ENCODE data around the gene CEACAM20. TPM values are rescaled to one million over a fixed set of nuclear protein-coding genes. Genes with fewer than 3 reads are reported as not detected.
"Not testable (repeated sequence)": the region's sequence is repeated elsewhere in the genome, so short reads cannot be mapped to it uniquely, and the experiment has no call there.

Gene CEACAM20
- total RNA-seq = not detected
- long read RNA-seq = 0 reads

DNA sequence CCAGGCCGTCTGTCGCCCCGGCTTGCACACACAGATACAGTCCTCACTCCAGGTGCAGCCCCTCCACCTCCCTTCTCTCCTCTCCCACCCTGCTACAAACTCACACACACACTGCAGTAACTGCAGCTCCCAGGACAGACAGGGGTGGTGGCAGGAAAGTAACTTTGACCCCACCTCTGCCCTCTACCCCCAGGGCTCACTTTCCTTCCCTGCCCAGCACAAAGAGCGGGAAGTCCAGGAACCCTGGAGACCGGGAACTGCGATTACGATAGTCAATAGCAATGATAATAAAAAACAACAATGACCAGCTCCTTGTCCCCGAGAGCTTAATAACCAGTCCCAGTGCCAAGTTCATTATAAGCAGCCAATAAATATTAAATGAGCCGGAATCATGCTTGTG, at the start of gene CEACAM20:
Gene CEACAM20, minus strand, starts transcription at position 140 of the 400 bp plus-strand sequence. CDS start 166 bp downstream, outside the sequence.
- ATAC-seq (ENCODE audit: poor library complexity) (no peak), DNase-seq (no peak)
- intact Hi-C loops (cut with DNase I) = no loop called here

DNA sequence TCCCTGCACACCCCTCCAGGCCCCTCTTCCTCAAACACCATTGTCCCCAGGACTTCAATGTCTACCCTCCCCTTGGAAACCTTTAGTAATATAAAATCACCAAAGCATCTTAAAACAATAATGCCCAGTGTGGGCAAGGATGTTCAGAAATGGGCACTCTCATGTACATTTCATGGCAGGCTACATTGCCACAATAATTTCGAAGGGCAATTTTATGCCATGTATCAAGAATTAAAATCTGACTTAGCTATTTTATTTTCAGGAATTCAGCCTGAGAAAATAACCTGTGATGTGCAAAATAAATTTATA, 48.0 kb upstream of the CEACAM20 start:
- ATAC-seq (ENCODE audit: poor library complexity) = no peak
- no peak for DNase-seq
- intact Hi-C loops (cut with DNase I) = no loop called here

DNA sequence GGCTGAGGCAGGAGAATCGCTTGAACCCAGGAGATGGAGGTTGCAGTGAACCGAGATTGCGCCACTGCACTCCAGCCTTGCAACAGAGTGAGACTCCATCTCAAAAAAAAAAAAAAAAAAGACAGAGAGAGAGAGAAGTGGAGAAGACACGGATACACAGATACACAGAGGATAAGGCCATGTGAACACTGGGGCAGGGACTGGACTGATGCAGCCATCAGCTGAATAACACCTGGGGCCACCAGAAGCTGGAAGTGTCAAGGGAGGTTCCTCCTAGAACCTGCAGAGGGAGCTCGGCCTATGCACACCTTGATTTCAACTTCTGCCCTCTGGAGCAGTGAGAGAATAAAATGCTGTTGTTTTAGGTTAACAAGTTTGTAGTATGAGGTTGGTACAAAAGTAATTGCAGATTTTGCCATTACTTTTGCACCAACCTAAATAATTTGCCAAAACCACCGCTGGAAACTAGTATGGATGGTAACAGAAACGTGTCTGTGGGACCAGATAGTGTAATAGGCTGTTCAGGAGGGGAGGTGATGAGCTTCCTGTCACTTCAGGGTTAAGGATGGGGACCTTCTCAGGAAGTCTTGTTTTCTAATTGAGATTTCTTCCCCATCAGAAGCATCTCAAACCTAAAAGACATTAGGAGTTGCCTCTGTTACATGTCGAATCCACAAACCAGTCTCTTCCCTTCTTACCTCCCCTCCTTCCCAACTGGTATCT, 47.5 kb upstream of the CEACAM20 start:
- ATAC-seq (ENCODE audit: poor library complexity) = peak; percentile 64
- intact Hi-C loops (cut with DNase I) = no loop called here

DNA sequence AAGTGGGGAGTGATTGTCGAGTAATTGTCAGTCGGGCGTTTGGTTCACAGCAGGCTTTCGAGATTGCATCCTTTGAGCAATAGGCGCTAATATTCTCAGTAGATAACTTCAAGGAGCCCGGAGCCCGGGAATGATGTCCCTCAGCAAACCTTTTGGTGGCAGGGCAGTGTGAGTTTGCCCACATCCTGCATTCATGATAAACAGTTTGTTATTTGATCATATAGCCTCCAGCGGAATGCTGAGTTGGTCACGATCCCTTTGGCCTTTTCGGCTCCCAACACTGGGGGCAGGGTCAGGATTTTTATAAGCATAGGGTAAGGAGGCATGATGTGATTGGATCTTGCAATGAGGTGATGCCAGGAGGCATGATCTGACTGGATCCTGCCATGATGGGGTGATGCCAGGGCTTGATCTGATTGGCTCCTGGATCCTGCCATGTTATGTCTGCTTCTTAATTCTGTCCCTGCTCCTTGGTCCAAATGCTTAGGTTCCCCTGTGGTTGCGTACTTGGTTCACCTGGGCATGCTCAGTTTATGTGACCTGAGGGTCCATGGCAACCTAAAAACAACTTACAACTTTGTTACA, 45.7 kb upstream of the CEACAM20 start:
- intact Hi-C loops (cut with DNase I) = no loop called here
- no peak for DNase-seq

More for the DNA sequence above, 47.5 kb upstream of the CEACAM20 start:
- no peak for DNase-seq

DNA sequence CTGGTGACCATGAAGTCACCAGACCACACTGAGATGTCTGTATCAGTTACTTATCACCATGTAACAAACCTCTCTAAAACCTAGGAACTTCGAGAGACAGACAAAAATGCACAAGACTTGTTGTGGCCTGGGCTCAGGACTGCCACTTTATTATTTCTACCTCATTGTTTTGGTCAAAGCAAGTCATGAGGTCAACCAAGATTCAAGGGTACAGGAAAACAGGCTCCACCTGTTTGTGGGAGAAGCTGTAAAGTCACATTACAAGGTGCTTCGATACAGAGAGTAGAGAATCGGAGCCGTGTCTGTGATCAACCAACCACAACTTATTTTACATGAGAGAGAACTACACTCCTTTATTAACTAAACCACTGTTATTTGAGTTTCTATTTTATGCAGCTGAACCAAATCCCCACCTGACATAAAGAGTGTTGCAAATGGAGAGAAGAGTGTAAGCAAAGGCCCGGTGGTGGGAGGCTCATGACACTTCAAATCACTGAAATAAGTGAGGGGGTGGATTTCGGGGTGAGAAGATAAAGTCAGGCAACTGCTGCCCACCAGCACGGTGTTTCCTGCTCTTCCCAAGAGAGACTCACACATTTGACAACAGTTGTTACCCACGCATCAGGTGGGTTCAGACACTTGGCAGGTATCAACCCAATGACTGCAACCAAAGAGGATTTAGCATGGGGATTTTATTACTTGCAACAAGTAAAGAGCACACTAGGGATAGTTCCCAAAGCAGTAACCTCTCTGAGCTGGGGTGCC, 44.9 kb upstream of the CEACAM20 start:
- DNase-seq (no peak), ATAC-seq (ENCODE audit: poor library complexity) (no peak)
- intact Hi-C loops (cut with DNase I) = loop anchor here (5.0 kb wide), 1 partner anchor 83 kb away; no protein-coding TSS in a partner anchor

More for the DNA sequence above, 45.7 kb upstream of the CEACAM20 start:
- no peak for ATAC-seq (ENCODE audit: poor library complexity)

DNA sequence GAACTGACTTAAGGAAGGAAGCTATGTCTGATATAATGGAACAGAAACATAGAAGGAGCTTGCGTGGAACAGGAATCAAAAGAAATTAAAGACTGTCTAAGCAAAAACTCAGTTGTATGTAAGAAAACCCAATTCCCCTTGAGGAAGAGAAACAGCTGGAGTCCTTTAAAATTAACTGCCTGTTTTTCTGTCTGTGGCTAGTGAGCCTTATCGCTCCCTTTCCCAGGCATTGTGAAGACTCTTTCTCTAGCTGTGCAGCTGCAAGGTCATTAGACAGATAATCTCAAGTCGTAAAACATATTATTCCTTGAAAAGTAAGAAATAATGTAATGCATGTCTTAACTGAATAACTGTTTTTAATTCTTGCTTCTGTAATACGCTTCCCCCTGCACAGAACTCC, 44.2 kb upstream of the CEACAM20 start:
- no peak for ATAC-seq (ENCODE audit: poor library complexity)
- no peak for DNase-seq
- intact Hi-C loops (cut with DNase I) = loop anchor here (5.0 kb wide), 1 partner anchor 84 kb away; no protein-coding TSS in a partner anchor

DNA sequence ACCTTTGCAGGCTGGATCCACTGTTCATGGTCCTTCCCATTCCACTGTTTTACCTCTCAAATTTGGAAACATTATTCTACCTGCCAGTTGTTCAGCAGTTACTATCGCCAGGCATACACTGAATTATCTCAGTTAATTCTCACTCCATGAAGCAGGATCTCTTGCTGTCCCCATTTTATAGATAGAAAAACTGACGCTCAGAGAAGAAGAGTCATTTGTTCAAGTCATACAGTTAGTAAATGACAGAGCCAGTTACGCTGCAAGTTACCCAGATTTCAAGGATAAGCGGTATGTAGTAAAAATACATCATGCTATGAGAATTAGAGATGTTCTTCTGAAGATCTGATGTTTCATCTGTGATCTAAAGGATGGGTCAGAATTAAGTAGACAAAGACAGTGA, 43.7 kb upstream of the CEACAM20 start:
- intact Hi-C loops (cut with DNase I) = loop anchor here (5.0 kb wide), 1 partner anchor 84 kb away; no protein-coding TSS in a partner anchor
- no peak for ATAC-seq (ENCODE audit: poor library complexity)
- no peak for DNase-seq

DNA sequence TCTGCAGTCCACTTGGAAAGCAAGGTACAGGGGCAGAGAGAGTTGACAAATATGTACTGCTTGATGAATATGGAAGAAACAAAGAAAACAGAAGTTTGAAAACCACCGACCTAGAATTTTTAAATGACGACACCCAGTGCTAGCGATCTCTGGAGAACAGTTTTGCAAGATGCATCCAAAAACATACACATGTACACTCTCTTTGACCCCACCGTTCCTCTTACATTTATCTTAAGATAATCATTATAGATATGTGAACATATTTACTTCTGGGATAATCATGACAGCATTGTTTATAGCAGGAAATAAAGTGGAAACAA, 43.1 kb upstream of the CEACAM20 start:
- intact Hi-C loops (cut with DNase I) = loop anchor here (5.0 kb wide), 1 partner anchor 85 kb away; no protein-coding TSS in a partner anchor
- no peak for DNase-seq

DNA sequence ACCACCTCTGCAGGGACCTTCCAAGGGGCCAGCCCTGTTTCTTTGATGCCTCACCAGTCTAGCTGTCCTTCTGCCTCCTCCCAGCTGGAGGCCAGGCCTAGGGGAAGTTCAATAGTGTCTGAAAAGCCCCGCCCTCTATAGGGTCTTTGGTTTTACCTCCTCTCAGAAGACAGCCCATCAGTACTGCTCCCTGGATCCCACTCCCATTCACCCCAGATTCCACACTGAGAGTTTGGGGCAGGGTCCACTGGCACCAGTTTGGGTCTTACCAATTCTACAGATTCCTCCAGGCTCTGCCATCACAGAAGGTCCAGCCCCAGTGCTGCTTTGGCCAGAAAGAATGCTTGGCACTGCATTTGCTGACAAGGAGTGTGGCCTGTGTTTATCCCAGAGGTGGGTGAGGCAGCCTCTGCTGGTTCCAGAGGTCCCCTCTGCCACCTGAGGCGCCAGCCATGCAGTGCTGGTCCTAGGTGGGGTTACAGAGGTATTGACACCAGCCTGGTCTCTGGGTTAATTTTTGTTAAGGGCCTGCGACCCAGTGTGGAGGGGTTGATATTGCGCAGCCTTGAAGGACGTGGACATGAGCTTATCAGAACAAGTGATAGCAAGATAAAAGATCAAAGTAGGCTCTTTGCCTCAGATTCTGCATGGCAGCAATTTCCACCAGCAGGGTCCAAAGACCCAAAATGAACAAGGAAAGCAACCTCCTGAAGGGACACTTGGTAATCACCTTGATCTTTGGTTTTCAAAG, 42.5 kb upstream of the CEACAM20 start:
- DNase-seq (no peak), ATAC-seq (ENCODE audit: poor library complexity) (no peak)
- intact Hi-C loops (cut with DNase I) = loop anchor here (5.0 kb wide), 1 partner anchor 85 kb away; no protein-coding TSS in a partner anchor

More for the DNA sequence above, 43.1 kb upstream of the CEACAM20 start:
- no peak for ATAC-seq (ENCODE audit: poor library complexity)

DNA sequence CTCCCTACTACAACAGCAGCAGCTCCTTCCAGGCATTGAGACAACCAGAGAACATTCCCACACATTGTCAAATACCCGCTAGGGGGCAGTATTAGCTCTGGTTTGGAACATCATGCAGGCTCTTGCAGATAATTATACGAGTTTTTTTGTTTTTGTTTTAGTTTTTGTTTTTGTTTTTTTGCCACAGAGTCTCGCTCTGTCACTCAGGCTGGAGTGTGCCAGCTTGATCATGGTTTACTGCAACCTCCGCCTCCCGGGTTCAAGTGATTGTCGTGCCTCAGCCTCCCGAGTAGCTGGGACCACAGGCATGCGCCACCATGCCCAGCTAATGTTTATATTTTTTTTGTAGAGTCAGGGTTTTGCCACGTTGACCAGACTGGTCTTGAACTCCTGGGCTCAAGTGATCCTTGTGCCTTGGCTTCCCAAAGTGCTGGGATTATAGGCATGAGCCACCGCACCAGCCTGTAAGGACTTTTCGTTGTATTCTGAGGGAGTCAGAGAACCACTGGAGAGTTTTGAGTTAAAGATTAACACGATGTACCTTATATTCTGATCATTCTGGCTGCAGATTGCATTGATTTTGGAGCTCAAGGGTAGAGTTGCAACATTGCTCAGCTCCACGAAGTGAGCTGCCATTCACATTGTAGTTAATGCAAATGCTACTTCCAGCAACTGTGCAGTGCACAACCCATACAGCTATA, 41.7 kb upstream of the CEACAM20 start:
- peak; percentile 82 for ATAC-seq (ENCODE audit: poor library complexity)
- intact Hi-C loops (cut with DNase I) = loop anchor here (5.0 kb wide), 1 partner anchor 86 kb away; no protein-coding TSS in a partner anchor
- no peak for DNase-seq

DNA sequence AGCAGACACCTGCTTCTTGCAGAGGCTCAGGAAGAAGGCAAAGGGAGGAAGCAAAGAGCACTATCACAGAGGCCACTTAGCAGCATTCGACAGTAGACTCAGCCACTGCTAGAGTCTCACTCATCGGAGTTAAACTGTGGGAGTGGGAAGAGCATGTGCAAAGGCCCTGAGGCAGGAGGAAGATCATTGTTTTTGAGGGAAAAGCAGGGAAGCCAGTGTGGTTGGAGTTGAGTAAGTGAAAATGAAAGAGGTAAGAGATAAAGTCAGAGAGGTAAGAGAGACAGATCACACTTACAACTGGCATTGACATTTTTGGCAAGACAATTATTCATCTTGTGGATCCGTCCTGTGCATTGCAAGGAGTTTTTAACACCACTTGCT, 41.1 kb upstream of the CEACAM20 start:
- intact Hi-C loops (cut with DNase I) = loop anchor here (5.0 kb wide), 1 partner anchor 87 kb away; no protein-coding TSS in a partner anchor
- ATAC-seq (ENCODE audit: poor library complexity) = no peak
- no peak for DNase-seq

DNA sequence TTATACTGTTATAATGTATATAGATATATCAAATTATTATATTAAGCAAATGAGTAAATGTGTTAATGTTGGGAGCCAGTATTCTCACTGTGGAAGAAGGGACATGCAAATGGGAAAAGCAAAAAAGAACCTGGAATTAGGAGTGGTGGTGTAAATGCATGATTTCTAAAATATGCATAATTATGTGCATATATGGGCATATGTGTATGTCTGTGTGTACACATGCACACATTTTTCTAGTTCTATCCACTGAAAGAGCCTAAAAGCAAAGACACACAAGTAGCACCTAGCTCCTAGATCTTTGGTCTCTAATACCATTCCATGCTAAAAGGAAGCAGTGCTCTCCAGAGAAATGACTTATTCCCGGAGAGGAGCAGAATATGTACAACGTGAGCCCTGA, 38.3 kb upstream of the CEACAM20 start:
- intact Hi-C loops (cut with DNase I) = no loop called here
- ATAC-seq (ENCODE audit: poor library complexity) (no peak), DNase-seq (no peak)

DNA sequence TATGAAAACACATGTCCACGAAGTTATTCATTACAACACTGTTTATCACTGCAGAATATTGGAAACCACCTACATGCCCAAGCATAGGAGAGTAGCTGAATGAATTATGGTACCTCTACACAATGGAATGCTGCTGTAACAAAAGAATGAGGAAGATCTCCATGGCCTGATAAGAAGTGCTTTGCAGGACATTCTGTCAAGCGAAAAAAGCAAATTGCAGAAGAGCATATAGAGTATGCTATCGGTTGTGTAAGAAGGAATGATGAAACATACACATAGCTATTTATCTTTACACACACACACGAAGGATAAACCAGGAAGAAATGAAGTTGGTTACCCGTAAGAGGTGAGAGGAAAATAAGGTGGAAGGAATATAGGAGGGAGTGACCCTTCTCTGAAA, 37.5 kb upstream of the CEACAM20 start:
- ATAC-seq (ENCODE audit: poor library complexity) (no peak), DNase-seq (no peak)
- intact Hi-C loops (cut with DNase I) = no loop called here

DNA sequence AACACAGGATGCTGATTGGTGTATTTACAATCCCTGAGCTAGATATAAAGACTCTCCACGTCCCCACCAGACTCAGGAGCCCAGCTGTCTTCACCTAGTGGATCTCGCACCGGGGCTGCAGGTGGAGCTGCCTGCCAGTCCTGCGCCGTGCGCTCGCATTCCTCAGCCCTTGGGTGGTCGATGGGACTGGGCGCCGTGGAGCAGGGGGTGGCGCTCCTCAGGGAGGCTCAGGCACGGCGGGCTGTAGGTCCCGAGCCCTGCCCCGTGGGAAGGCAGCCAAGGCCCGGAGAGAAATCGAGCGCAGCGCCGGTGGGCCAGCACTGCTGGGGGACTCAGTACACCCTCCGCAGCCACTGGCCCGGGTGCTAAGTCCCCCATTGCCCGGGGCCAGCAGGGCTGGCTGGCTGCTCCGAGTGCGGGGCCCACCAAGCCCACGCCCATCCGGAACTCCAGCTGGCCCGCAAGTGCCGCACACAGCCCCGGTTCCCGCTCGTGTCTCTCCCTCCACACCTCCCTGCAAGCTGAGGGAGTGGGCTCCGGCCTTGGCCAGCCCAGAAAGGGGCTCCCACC, 33.7 kb upstream of the CEACAM20 start:
- intact Hi-C loops (cut with DNase I); ATAC-seq (ENCODE audit: poor library complexity); DNase-seq: not testable (repeated sequence)

DNA sequence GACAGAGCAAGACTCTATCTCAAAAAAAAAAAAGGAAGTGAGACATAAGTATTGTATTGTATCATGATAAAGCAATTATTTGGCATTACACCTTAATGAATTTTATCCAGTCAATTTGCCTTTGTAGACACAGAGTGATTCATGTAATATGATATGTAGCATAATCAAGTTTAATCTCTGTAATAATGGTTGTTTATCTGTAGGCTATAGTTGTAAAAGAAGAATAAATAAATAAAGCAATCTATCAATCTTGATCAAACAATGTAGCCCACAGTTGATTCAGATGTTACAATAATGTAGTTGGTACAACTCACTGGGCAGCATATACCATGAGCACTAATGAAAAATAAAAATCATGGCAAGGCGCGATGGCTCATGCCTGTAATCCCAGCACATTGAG, 28.5 kb upstream of the CEACAM20 start:
- ATAC-seq (ENCODE audit: poor library complexity) (no peak), DNase-seq (no peak)
- intact Hi-C loops (cut with DNase I) = no loop called here

DNA sequence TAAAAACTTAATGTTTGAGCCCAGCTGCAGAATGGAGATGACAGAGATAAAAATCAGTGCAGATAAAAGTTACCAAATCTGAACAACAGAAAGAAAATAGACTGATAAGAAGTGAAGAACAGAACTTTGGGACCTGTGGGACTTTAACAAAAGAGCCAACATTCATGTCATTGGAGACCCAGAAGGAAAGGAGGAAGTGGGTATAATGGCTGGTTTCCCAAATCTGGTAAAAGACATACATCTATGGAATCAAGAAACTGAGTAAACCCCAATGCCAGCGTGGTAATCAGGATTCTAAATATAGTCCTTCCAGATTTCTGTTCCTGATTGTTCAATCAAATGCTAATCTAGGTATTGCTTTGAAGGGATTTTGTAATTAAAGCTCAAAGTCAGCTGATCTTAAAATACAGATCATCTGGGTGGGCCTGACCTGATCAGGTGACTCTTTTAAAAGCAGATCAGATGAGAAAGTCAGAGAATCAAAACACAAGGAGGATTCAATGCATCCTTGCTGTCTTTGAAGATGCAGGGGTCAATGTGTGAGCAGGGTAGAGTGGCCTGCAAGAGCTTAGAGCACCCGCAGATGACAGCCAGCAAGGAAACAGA, 25.3 kb upstream of the CEACAM20 start:
- DNase-seq = no peak
- intact Hi-C loops (cut with DNase I) = no loop called here
- no peak for ATAC-seq (ENCODE audit: poor library complexity)

DNA sequence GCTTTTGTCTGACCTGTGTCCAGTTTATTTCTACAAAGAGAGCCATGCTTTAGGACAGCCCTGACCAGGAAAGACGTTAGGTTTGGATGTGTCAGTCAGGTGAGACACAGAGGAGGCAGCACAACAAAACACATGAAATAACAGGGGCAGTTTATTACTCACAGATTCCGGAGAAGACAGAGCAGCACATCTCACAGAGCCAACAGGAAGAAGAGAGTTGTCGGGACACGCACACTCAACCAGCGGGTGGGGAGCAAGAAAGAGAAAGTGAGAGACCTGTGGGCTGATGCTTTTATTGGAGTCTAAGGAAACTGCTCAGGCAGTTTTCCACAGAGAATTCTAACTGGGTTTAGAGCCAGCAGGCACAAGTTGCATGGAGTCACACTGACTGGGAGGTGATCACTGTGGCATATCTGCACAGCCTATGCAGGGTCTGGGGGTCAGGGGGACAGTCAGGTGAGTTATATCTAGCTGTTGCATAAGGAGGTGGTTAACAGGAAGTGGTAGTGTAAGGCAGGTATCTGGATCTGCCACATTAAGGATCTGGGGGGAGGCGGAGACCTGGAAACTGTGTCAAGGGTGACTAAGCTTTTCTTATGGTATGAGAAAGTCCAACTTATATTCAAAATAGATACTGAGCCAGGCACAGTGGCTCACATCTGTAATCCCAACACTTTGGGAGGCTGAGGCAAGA, 24.1 kb upstream of the CEACAM20 start:
- intact Hi-C loops (cut with DNase I) = no loop called here
- DNase-seq (no peak), ATAC-seq (ENCODE audit: poor library complexity) (no peak)

Data from Right ventricle myocardium superior (tissue), 1 donor.